ENCODE results near the gene RC3H2.
"Not testable (repeated sequence)": the region's sequence is repeated elsewhere in the genome, so short reads cannot be mapped to it uniquely, and the experiment has no call there.

RC3H2 gene

DNA sequence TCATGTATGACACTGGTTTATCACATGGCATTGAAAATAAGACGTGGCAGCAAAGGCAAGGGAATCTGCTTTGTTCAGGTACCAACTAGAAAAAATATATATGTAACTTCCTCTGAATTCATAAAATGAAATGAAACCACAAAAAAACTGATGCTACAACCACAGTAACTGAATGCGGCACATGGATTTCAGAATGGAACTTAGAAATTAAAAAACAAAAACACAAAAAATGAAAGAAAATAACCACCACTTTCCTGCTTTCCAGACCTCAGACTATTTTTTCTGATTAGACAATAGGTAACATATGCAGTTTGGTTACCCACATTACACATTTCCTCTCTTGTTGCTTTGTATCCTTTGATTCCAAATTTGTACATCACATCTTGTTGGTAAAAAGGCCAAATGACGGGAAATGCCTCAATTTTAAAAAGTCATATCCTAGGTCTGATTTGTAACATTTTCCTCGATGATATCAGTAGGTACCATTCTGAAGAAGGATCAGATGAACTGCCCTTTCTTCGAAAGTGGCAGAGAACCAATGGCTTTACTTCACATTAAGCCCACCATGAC, 58.7 kb downstream of the RC3H2 start:
- no peak for DNase-seq (ENCODE audit: low spot score)

- DNase-seq (ENCODE audit: low spot score): no peak
Measured at GRCh38 chr9:122845116-122845515, 60.0 kb downstream of the RC3H2 start.

GRCh38 chr9:122844137-122844536, 61.0 kb downstream of the RC3H2 start:
- no peak for DNase-seq (ENCODE audit: low spot score)

DNA sequence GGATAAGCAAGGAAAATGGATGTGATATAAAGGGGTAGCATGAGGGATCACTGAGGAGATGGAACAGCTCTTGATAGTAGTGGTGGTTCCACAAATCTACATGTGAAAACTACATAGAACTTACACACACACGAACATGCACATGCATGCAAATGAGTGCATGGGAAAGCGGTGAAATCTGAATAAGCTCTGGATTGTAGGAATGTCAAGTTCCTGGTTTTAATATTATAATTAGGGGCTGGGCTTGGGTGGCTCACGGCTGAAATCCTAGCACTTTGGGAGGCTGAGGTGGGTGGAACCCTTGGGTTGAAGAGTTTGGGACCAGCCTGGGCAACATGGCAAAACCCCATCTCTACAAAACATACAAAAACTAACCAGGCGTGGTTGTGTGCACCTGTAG, 63.7 kb downstream of the RC3H2 start:
- DNase-seq (ENCODE audit: low spot score): no peak

DNA sequence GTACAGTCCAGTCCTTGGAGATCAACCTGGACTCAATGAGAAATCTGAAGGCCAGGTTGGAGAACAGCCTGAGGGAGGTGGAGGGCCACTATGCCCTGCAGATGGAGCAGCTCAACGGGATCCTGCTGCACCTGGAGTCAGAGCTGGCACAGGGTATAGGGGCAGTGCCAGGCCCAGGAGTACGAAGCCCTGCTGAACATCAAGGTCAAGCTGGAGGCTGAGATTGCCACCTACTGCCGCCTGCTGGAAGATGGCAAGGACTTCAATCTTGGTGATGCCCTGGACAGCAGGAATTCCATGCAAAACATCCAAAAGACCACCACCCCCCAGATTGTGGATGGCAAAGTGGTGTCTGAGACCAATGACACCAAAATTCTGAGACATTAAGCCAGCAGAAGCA, 66.7 kb downstream of the RC3H2 start:
- not testable (repeated sequence) for DNase-seq (ENCODE audit: low spot score)

- no peak for DNase-seq (ENCODE audit: low spot score)
Measured at GRCh38 chr9:122837266-122837850, 67.8 kb downstream of the RC3H2 start.

- DNase-seq (ENCODE audit: low spot score): no peak
Measured at GRCh38 chr9:122835313-122835731, 69.8 kb downstream of the RC3H2 start.

DNA sequence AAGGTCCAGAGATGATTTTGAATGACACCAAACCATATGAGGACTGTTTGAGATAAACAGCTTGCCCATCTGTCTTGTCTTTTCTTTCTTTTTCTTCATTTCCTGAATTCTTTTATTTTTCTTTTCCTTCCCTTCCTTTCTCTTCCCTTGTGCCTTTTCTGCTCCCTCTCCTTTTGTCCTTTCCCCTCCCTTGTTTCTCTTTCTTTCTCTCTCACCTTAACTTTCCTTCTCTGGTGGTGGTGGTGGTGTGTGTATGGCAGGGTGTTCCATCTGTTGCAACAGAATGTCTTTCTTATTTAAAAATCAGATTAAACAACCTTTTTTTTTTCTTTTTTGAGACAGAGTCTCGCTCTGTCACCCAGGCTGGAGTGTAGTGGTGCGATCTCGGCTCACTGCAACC, 73.0 kb downstream of the RC3H2 start:
- no peak for DNase-seq (ENCODE audit: low spot score)

DNA sequence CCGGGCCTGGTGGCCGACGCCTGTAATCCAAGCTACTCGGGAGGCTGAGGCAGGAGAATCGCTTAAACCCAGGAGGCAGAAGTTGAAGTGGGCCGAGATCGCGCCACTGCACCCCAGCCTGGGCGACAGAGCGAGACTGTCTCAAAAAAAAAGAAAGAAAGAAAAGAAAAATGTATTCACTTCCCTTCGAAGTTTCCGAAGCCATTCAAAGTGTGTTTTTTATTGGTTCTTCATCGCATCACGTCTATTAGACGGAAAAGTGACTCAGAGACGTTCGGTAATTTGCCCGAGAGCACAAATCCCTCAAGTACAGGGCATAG, 76.2 kb downstream of the RC3H2 start:
- not testable (repeated sequence) for DNase-seq (ENCODE audit: low spot score)

GRCh38 chr9:122827761-122828093, 77.4 kb downstream of the RC3H2 start:
- no peak for DNase-seq (ENCODE audit: low spot score)

GRCh38 chr9:122822938-122823337, 82.2 kb downstream of the RC3H2 start:
- no peak for DNase-seq (ENCODE audit: low spot score)

GRCh38 chr9:122822056-122822455, 83.1 kb downstream of the RC3H2 start:
- no peak for DNase-seq (ENCODE audit: low spot score)

DNA sequence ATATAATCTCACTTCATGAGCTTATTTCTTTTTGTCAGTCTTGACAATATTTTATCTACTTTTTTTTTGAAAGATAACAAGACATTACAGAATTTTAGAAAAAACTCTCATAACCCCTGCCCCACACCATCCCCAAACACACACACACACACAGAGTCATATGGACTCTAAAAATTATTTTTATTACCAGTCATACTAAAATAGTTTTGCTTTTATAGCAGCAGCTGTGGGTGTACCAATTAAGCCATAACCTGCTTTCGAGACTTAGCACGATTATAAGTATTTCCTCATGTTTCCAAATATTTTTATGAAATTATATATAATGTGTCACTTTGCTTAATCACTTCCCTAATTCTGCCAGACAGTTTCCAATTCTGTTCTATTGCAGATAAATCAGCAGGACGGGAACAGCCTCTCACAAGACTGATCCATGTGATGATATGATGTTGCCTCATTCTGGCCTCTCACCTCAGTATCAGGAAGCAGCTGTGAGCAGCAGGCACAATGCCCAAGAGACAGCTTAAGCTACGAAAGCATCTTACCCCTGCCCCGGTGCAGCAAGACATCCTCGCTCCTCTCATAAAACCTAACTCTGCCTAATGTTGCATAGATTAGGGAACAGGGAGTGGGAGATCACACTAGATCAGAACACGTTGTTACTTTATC, 83.7 kb downstream of the RC3H2 start:
- peak; percentile 83 for DNase-seq (ENCODE audit: low spot score)

- no peak for DNase-seq (ENCODE audit: low spot score)
Measured at GRCh38 chr9:122820490-122820845, 84.7 kb downstream of the RC3H2 start.

DNA sequence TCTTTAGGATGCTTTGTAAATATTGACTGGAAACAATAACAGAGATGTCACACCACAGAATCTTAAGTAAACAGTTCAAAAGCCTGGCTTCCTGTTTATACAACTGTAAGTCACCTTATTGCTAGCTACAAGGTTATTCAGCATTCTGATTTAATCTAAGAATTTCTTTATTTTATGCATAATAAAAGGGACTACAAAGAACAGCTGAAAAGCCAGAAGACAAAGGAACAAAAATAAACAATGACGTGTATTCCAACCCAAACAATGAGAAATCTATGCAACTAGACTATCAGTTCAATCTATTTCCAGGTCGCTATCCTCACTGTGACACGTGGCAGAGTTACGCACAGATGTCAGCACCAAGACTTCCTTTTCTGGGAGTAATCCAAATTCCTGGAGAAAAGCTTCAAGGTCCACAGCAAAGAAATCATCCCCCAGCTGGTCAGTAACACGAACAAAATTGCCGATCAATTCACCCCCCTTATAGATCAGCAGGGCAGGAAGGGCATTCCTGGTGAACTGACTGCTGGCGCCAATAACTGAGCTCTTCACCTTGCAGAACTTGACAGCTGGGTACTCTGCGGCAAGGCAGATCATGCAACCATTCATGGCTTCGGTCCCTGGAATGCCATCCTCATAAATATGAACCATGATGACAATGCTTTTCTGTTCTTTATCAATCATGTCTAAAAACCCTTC, 85.2 kb downstream of the RC3H2 start:
- no peak for DNase-seq (ENCODE audit: low spot score)

DNA sequence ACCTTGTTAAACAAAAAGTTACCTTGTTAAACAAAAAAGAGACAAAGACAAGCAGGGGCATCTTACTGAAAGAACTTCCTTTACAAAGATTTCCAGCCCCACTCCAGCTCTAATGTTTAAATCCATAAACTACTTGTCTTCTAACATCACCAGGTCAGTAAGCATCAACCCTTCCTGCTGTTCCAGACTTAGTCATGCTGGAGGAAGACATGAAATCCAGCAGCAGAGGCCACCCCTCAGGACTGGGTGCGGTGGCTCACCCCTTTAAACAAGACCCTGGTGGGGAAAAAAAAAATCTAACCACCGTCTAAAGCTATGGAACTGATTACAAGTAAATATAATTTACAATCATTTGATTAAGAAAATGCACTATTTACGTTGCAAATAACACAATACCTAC, 85.8 kb downstream of the RC3H2 start:
- no peak for DNase-seq (ENCODE audit: low spot score)

GRCh38 chr9:122816163-122816867, 88.8 kb downstream of the RC3H2 start:
- no peak for DNase-seq (ENCODE audit: low spot score)

GRCh38 chr9:122815544-122815943, 89.6 kb downstream of the RC3H2 start:
- DNase-seq (ENCODE audit: low spot score): no peak

- DNase-seq (ENCODE audit: low spot score): no peak
Measured at GRCh38 chr9:122814545-122814944, 90.6 kb downstream of the RC3H2 start.

DNA sequence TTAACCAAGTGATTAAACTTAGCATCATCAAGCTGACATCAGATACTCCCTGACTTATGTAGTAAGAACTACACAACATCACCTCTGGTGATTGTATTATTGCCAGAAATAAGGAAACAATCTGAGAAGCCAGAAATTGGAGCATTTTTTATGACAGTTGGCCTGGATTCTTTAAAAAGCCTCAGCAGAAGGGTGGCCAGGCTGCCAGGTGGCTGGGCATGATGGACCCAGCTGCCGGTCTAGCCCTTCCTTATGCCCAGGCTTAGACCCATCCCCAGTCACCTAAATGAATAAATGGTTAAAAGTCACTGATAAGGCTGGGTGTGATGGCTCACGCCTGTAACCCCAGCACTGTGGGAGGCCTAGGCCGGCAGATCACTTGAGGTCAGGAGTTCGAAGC, 92.4 kb downstream of the RC3H2 start:
- DNase-seq (ENCODE audit: low spot score): no peak

GRCh38 chr9:122810306-122810946, 94.7 kb downstream of the RC3H2 start:
- DNase-seq (ENCODE audit: low spot score): peak; percentile 76

DNA sequence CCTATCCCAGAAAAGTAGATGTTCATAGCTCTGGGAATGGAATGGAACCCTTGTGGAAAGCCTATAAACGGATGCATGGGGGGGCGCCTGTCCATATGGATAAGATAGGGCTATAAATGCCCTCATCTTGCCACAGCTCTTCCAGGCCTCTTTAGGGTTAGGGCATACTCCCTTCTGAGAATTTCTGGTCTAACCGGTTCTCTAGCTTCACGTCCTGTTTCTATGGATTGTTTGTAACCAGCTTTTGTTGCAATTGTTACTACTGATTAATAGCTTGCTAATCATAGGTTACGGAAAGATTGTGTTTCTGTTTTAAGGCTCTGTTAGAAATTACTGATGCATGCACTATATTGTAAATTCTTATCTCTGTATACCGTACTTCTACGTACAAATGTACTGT, 95.9 kb downstream of the RC3H2 start:
- not testable (repeated sequence) for DNase-seq (ENCODE audit: low spot score)

All from D341Med (cell line).